Measurements from ENCODE around the gene E2F8.

Gene E2F8

DNA sequence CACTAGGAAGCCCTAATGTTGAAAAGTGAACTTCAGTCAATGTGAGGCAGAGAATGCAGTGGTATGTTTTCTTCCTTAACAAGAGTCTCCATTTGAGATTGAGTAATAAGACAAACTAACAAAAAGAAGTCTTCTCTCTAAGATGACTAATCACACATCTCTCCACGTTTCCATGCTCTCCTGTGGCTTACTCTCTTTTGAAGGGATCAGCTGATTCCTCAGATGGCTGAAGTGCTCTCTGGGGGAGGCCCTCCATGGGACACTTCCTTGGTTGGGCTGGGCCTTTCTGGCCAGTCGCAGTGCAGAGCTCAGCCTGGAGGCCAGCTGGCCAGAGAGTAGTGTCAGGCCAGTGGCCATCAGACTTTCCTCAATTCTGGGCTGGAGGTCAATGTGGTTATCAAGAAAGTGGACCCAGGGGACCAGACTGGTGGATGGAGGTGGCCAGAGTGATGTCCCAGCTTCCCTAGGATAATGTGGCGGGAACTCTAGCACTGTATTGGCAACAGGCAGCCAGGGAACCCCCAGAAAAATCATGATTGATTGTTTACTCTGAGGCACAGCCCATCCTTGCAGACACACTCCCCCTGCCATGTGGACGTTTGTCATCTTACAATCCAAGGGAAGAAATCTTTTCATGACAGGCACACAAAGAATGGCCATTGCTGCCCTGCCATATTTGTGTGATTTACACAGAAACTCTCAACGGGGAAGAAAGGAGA is 53.5 kb downstream of the E2F8 start:
- DNase-seq (ENCODE audit: low read depth in 2 of 3, low spot score in 1 of 3), result no peak

DNA sequence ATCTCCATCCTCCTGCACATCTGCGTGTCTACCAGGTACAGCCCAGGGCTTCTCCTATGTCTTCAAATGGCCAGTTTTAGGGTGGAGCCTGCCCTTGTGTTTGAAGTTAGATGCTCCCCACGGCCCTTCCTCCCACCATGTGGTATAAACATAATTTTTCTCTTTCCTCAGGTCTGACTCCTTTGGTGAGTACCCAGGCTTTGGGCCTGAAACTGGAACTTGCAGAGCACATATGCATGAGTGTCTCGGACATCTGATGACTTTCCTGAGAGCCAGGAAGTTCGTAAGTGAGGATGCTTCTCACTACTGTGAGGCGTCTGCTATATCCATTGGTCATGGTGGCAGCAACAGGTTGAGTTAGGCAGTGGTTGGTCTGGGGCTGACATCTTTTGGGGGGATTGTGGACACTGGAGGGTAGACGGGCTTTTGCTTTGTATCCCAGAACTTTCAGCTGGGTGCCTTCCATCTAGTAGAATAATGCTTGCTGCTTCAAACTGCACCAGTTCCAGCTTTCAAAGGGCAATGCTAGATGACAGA is 55.2 kb downstream of the E2F8 start:
- DNase-seq (ENCODE audit: low read depth in 2 of 3, low spot score in 1 of 3), result no peak

DNA sequence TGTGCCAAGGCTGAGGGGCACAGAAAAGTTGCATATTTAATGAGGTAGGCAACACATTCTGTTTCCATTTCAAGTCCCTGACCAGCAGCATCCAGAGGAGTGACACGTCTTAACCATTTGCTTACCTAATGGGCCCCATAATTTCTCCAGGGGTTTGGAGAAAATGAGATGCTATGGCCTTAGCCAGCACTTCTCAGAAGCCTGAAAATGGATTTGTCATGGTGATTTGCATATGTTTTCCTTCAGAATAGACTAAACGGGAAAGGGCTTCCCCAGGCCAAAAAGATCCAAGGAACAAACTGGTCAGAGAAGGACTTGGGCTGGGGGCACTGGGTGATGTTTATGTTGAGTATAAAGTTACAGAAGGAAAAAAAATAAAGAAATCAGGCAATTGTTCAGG is 55.7 kb downstream of the E2F8 start:
- no peak for DNase-seq (ENCODE audit: low read depth in 2 of 3, low spot score in 1 of 3)

DNA sequence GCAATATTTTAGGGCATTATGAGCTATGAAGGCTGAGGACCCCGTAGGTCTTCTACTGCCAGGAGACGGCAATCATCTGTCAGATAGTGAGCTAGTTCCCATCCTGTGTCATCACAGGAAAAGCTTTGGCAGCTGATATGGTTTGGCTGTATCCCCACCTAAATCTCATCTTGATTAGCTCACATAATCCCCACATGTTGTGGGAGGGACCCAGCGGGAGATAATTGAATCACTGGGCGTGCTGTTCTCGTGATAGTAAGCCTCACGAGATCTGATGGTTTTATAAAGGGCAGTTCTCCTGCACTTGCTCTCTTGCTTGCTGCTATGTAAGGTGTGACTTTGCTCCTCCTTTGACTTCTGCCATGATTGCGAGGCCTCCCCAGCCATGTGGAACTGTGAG is 57.1 kb downstream of the E2F8 start:
- DNase-seq (ENCODE audit: low read depth in 2 of 3, low spot score in 1 of 3), result no peak

DNA sequence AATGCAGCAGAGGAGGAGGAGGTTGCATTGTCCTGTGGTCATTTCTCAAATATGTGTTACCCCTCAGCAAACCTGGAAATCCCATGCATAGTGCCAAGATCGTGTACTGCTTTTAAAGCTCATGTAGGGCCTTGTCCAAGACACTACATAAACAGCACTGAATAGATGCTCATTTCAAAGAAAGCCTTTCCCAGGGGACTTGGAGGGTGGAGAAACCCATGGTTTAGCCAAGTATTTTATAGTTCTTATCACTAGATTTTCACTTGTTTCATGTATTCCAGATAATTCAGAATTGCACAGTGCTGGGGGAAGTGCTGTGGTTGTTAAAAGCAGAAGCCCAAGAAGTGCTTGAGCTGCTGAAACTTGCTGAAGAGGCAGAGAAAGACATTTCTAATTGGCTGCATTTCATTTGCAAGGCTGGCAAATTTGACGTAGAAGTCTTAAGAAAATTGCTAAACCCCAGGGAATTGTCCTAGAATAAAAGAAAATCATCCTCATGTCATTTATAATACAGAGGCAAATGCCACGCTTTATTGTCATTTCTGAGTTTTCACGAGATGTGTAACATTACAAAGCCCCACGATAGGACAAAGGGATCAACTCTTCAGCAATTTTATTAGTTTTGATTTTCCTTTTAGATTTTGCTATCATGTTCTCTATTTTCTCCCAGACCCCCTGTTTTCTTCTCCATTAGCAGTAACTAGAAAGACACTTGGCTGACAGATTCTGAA is 59.0 kb downstream of the E2F8 start:
- no peak for DNase-seq (ENCODE audit: low read depth in 2 of 3, low spot score in 1 of 3)

DNA sequence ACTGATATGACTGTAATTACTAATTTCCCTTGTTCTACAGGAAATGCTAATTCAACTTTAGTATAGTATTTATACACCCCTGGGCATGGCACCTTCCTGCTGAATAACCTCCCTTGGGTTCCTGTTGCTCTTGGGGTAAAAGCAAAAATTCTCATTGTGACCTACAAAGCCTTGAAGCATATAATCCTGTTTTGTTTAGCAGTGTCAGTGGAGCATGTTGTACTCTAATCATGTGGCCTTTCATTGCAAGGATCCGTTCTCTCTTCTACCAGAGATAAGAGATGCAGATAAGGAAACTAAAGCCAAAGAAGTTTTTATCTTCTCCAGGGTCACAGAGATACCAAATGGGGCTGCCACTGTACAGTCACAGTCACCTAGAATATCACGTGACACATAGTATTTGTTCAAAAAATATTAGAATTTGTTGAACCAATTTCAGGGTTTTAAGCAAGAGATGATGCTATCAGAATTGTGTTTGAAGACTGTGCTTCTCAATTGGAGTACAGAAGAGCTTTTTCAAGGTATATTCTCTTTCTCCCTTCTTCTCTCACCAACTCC is 64.0 kb downstream of the E2F8 start:
- DNase-seq (ENCODE audit: low read depth in 2 of 3, low spot score in 1 of 3), result no peak
